Measurements from ENCODE around the gene GEN1.

GEN1 gene

DNA sequence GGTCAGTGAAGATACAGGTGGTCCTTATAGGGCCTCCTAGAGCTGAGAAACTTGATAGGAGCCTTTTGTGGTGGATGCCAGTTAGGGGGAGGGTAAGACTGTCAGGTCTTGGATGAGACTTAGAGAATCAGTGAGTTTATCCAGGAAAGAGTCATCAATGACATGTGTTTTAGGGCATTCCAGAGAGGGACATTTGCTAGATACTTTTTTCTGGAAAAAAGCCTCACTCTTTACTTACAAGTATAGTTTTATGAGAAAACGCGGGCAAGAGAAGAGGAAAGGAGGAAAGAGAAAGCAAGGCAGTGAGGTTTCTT is 37.8 kb downstream of the GEN1 start:
- Histone ChIP-seq H3K27me3 (ENCODE audit: insufficient read depth, low read length, poor library complexity, severe bottlenecking) (peaks cover 38% of the 10 kb centered on the region), H2AFZ (ENCODE audit: low read length) (no peak overlapping the region), H3K36me3 (ENCODE audit: insufficient read depth, low read length) (no peaks in the 10 kb centered on the region), H3K4me3 (ENCODE audit: low read length, poor library complexity, severe bottlenecking) (no peak overlapping the region), H3K9me2 (replicated peaks; ENCODE audit: low read depth, low read length) (no peaks in the 10 kb centered on the region), H3K79me2 (ENCODE audit: insufficient read depth, low read length) (no peaks in the 10 kb centered on the region), H3K4me2 (ENCODE audit: low read depth, low read length, poor library complexity, severe bottlenecking) (peak overlapping the region; percentile 30), H4K20me1 (ENCODE audit: insufficient read depth, low read length, poor library complexity, severe bottlenecking) (no peaks in the 10 kb centered on the region), H3K9me3 (ENCODE audit: insufficient read depth, low read depth, low read length) (no peaks in the 10 kb centered on the region), H3K9ac (ENCODE audit: low read depth, low read length, poor library complexity, severe bottlenecking) (no peak overlapping the region), H3F3A (ENCODE audit: low read depth) (peaks cover 7% of the 10 kb centered on the region; the same call in 1 of the 2 replicates), H3K4me1 (ENCODE audit: insufficient read depth, low read length, poor library complexity, severe bottlenecking) (peaks cover 20% of the 10 kb centered on the region)
- TF ChIP-seq, protein P1, sequence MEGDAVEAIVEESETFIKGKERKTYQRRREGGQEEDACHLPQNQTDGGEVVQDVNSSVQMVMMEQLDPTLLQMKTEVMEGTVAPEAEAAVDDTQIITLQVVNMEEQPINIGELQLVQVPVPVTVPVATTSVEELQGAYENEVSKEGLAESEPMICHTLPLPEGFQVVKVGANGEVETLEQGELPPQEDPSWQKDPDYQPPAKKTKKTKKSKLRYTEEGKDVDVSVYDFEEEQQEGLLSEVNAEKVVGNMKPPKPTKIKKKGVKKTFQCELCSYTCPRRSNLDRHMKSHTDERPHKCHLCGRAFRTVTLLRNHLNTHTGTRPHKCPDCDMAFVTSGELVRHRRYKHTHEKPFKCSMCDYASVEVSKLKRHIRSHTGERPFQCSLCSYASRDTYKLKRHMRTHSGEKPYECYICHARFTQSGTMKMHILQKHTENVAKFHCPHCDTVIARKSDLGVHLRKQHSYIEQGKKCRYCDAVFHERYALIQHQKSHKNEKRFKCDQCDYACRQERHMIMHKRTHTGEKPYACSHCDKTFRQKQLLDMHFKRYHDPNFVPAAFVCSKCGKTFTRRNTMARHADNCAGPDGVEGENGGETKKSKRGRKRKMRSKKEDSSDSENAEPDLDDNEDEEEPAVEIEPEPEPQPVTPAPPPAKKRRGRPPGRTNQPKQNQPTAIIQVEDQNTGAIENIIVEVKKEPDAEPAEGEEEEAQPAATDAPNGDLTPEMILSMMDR (conservative IDR thresholded peaks at IDR 0.05; ENCODE audit: low read length): no peak
- no peak for TF ChIP-seq EZH2phosphoT487 (IDR thresholded peaks at IDR 0.05; ENCODE audit: borderline replicate concordance)

DNA sequence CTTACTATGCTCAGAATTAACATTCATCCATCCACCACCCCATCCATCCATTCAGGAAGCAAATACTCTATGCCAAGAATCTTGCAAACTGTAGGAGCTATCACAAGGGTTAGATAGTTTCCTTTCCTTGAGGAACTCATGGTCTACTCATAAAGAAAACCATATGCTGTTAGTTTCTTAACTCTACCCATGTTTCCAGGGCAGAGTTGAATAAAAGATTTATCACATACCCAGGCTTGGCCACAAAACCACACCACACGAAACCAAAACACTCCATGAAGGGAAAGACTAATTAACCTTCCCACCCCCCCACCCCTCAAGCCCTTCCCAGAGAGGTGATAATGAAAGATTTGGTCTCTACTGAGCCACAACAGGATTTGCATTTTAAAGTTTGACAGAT is 38.6 kb downstream of the GEN1 start:
- no peak for TF ChIP-seq EZH2phosphoT487 (IDR thresholded peaks at IDR 0.05; ENCODE audit: borderline replicate concordance)
- TF ChIP-seq, protein P1 (conservative IDR thresholded peaks at IDR 0.05; ENCODE audit: low read length): no peak
- peaks cover 20% of the 10 kb centered on the region for H3K4me1 ChIP-seq (ENCODE audit: insufficient read depth, low read length, poor library complexity, severe bottlenecking)

GRCh38 chr2:17793296-17793695 is 39.4 kb downstream of the GEN1 start:
- H3K4me1 ChIP-seq (ENCODE audit: insufficient read depth, low read length, poor library complexity, severe bottlenecking): peaks cover 20% of the 10 kb centered on the region
- H3K4me2 ChIP-seq (ENCODE audit: low read depth, low read length, poor library complexity, severe bottlenecking): no peak overlapping the region
- TF ChIP-seq, protein P1 (conservative IDR thresholded peaks at IDR 0.05; ENCODE audit: low read length): no peak
- TF ChIP-seq EZH2phosphoT487 (IDR thresholded peaks at IDR 0.05; ENCODE audit: borderline replicate concordance): no peak

More for the DNA sequence above, 38.6 kb downstream of the GEN1 start:
- Histone ChIP-seq H3K4me2 (ENCODE audit: low read depth, low read length, poor library complexity, severe bottlenecking) (peak overlapping the region; percentile 30), H3K9ac (ENCODE audit: low read depth, low read length, poor library complexity, severe bottlenecking) (no peak overlapping the region), H4K20me1 (ENCODE audit: insufficient read depth, low read length, poor library complexity, severe bottlenecking) (no peaks in the 10 kb centered on the region), H3K4me3 (ENCODE audit: low read length, poor library complexity, severe bottlenecking) (no peak overlapping the region), H2AFZ (ENCODE audit: low read length) (no peak overlapping the region), H3K79me2 (ENCODE audit: insufficient read depth, low read length) (no peaks in the 10 kb centered on the region), H3K27me3 (ENCODE audit: insufficient read depth, low read length, poor library complexity, severe bottlenecking) (peaks cover 38% of the 10 kb centered on the region), H3K36me3 (ENCODE audit: insufficient read depth, low read length) (no peaks in the 10 kb centered on the region), H3F3A (ENCODE audit: low read depth) (peaks cover 7% of the 10 kb centered on the region; the same call in 1 of the 2 replicates), H3K9me3 (ENCODE audit: insufficient read depth, low read depth, low read length) (no peaks in the 10 kb centered on the region), H3K9me2 (replicated peaks; ENCODE audit: low read depth, low read length) (no peaks in the 10 kb centered on the region)

More at GRCh38 chr2:17793296-17793695, 39.4 kb downstream of the GEN1 start:
- H4K20me1 ChIP-seq (ENCODE audit: insufficient read depth, low read length, poor library complexity, severe bottlenecking): no peaks in the 10 kb centered on the region
- H3K9me3 ChIP-seq (ENCODE audit: insufficient read depth, low read depth, low read length): no peaks in the 10 kb centered on the region
- peaks cover 42% of the 10 kb centered on the region for H3K27me3 ChIP-seq (ENCODE audit: insufficient read depth, low read length, poor library complexity, severe bottlenecking)
- H3K4me3 ChIP-seq (ENCODE audit: low read length, poor library complexity, severe bottlenecking): no peak overlapping the region
- no peak overlapping the region for H3K9ac ChIP-seq (ENCODE audit: low read depth, low read length, poor library complexity, severe bottlenecking)
- no peak overlapping the region for H2AFZ ChIP-seq (ENCODE audit: low read length)
- H3F3A ChIP-seq (ENCODE audit: low read depth): peaks cover 7% of the 10 kb centered on the region; the same call in 1 of the 2 replicates
- H3K9me2 ChIP-seq (replicated peaks; ENCODE audit: low read depth, low read length): no peaks in the 10 kb centered on the region
- no peaks in the 10 kb centered on the region for H3K36me3 ChIP-seq (ENCODE audit: insufficient read depth, low read length)
- H3K79me2 ChIP-seq (ENCODE audit: insufficient read depth, low read length): no peaks in the 10 kb centered on the region
